ENCODE data around the gene WDR54. TPM values are rescaled to one million over a fixed set of nuclear protein-coding genes. Genes with fewer than 3 reads are reported as not detected.
A peak's percentile ranks its signal among the peaks of the same experiment; 100 is the strongest.

Gene WDR54
- total RNA-seq, 1 donor from 2014 or later, result 11.2 TPM

- no peak for TF ChIP-seq CTCF (IDR thresholded peaks at IDR 0.05)
- Mint-ChIP-seq H3K9me3 (ENCODE audit: low read depth) (no peaks in the 10 kb centered on the region), H3K27ac (ENCODE audit: unreplicated experiment) (no peak overlapping the region)
Measured at GRCh38 chr2:74450570-74451190, 29.1 kb downstream of the WDR54 start.

GRCh38 chr2:74454654-74455511, 33.4 kb downstream of the WDR54 start, which contains the start of gene INO80B:
TSS of gene INO80B (plus strand) at chr2:74455087. CDS start at chr2:74455117, 30 bp downstream.
- DNase-seq (ENCODE audit: low spot score), result peak; percentile 97
- TF ChIP-seq CTCF (IDR thresholded peaks at IDR 0.05), result no peak
- H3K27ac Mint-ChIP-seq (ENCODE audit: unreplicated experiment), result peak within 1 kb of the TSS; percentile 85
- peaks cover 42% of the 10 kb centered on the region for H3K4me1 Mint-ChIP-seq (ENCODE audit: low read depth)
- no peaks in the 10 kb centered on the region for H3K36me3 Mint-ChIP-seq (ENCODE audit: low read depth)
- H3K4me3 Mint-ChIP-seq (ENCODE audit: unreplicated experiment), result peak within 1 kb of the TSS; percentile 89
- H3K27me3 Mint-ChIP-seq (ENCODE audit: low read depth), result peaks cover 3% of the 10 kb centered on the region
- H3K9me3 Mint-ChIP-seq (ENCODE audit: low read depth), result no peaks in the 10 kb centered on the region

More at GRCh38 chr2:74450570-74451190, 29.1 kb downstream of the WDR54 start:
- Mint-ChIP-seq H3K36me3 (ENCODE audit: low read depth) (no peaks in the 10 kb centered on the region), H3K4me1 (ENCODE audit: low read depth) (peaks cover 13% of the 10 kb centered on the region), H3K27me3 (ENCODE audit: low read depth) (peaks cover 6% of the 10 kb centered on the region), H3K4me3 (ENCODE audit: unreplicated experiment) (no peak overlapping the region)
- DNase-seq (ENCODE audit: low spot score), result no peak

GRCh38 chr2:74457129-74457548, 35.6 kb downstream of the WDR54 start:
- TF ChIP-seq CTCF (IDR thresholded peaks at IDR 0.05), result no peak
- Mint-ChIP-seq H3K27me3 (ENCODE audit: low read depth) (no peaks in the 10 kb centered on the region), H3K9me3 (ENCODE audit: low read depth) (no peaks in the 10 kb centered on the region), H3K4me3 (ENCODE audit: unreplicated experiment) (peak overlapping the region; percentile 89), H3K4me1 (ENCODE audit: low read depth) (peaks cover 49% of the 10 kb centered on the region), H3K27ac (ENCODE audit: unreplicated experiment) (peak overlapping the region; percentile 98), H3K36me3 (ENCODE audit: low read depth) (peaks cover 2% of the 10 kb centered on the region)
- no peak for DNase-seq (ENCODE audit: low spot score)

GRCh38 chr2:74457549-74458131, 36.1 kb downstream of the WDR54 start:
- Mint-ChIP-seq H3K9me3 (ENCODE audit: low read depth) (no peaks in the 10 kb centered on the region), H3K4me1 (ENCODE audit: low read depth) (peaks cover 50% of the 10 kb centered on the region), H3K36me3 (ENCODE audit: low read depth) (peaks cover 2% of the 10 kb centered on the region), H3K27me3 (ENCODE audit: low read depth) (no peaks in the 10 kb centered on the region), H3K4me3 (ENCODE audit: unreplicated experiment) (peak overlapping the region; percentile 89), H3K27ac (ENCODE audit: unreplicated experiment) (peak overlapping the region; percentile 97)
- no peak for DNase-seq (ENCODE audit: low spot score)
- TF ChIP-seq CTCF (IDR thresholded peaks at IDR 0.05), result no peak
